WTC11 (cell line): Measurements from ENCODE around the gene LRRC28. TPM values are rescaled to one million over a fixed set of nuclear protein-coding genes. Genes with fewer than 3 reads are reported as not detected.

ENCODE experiments used
- ATAC-seq: fragments of 200-7000 bp; cut with Tn5 transposase; 2 replicates; pipeline ENCODE4 v1.10.0; 2021; ENCODE audit warnings: mild to moderate bottlenecking, moderate library complexity
- CTCF ChIA-PET: fragments of 300-600 bp; sonication (Branson Sonifier 250); formaldehyde crosslinking; loops from one replicate; lab custom pipeline; 2021; ENCODE audit warnings: antibody characterized with exemption; lab: Charles Lee
- POLR2A ChIA-PET: fragments of 350-600 bp; sonication (Branson Sonifier 250); formaldehyde crosslinking; loops from one replicate; lab custom pipeline; 2021; ENCODE audit warnings: antibody characterized with exemption; lab: Charles Lee
- DNase-seq: peaks from one replicate; pipeline ENCODE4 v3.0.0; 2021; ENCODE audit warnings: low spot score
- H3K27ac Mint-ChIP-seq: 2 replicates; pipeline ENCODE4 v1.8.0; 2021; ENCODE audit warnings: mixed read lengths
- H3K27me3 Mint-ChIP-seq: 2 replicates; pipeline ENCODE4 v1.8.0; 2021; ENCODE audit warnings: low read depth, mild to moderate bottlenecking, moderate library complexity, mixed read lengths
- H3K36me3 Mint-ChIP-seq: 2 replicates; pipeline ENCODE4 v1.8.0; 2021; ENCODE audit warnings: mixed read lengths
- H3K4me1 Mint-ChIP-seq: 2 replicates; pipeline ENCODE4 v1.8.0; 2022; ENCODE audit warnings: mixed read lengths
- H3K4me3 Mint-ChIP-seq: 2 replicates; pipeline ENCODE4 v1.8.0; 2021; ENCODE audit warnings: mild to moderate bottlenecking, moderate library complexity, mixed read lengths
- H3K9me3 Mint-ChIP-seq: 2 replicates; pipeline ENCODE4 v1.8.0; 2021; ENCODE audit warnings: mixed read lengths
- CREM ChIP-seq: sonication (generic); formaldehyde crosslinking; IDR thresholded peaks from 2 replicates; pipeline ENCODE4 v1.8.1; 2022; ENCODE audit warnings: mild to moderate bottlenecking, missing genetic modification reagents, moderate library complexity
- RELA ChIP-seq: sonication (generic); formaldehyde crosslinking; IDR thresholded peaks from 2 replicates; pipeline ENCODE4 v1.8.1; 2022; ENCODE audit warnings: missing genetic modification reagents, mild to moderate bottlenecking, borderline replicate concordance
- RORB ChIP-seq: fragments of 250-450 bp; sonication (Bioruptor Pico); IDR thresholded peaks from 2 replicates; pipeline ENCODE4 v1.9.0; 2021; ENCODE audit warnings: mild to moderate bottlenecking
- SOX15 ChIP-seq: fragments of 250-450 bp; sonication (Bioruptor Pico); IDR thresholded peaks from 2 replicates; pipeline ENCODE4 v1.9.0; 2021; ENCODE audit warnings: mild to moderate bottlenecking
- ZNF219 ChIP-seq: sonication (generic); formaldehyde crosslinking; IDR thresholded peaks from 2 replicates; pipeline ENCODE4 v1.8.0; 2023; ENCODE audit warnings: missing genetic modification reagents, mild to moderate bottlenecking, borderline replicate concordance
- total RNA-seq: library from RNA; stranded (reverse); gene quantifications from 3 replicates; pipeline ENCODE4 v1.2.3, GENCODE V29; 2021
- TF ChIP-seq, protein P1 (sequence below): fragments of 200-600 bp; IDR thresholded peaks from 2 replicates; pipeline ENCODE4 v1.8.0; 2022; ENCODE audit warnings: antibody characterized with exemption
- TF ChIP-seq, protein P2 (sequence below): fragments of 250-450 bp; sonication (Bioruptor Pico); IDR thresholded peaks from 2 replicates; pipeline ENCODE4 v2.1.2; 2022; ENCODE audit warnings: mild to moderate bottlenecking, moderate library complexity
- TF ChIP-seq, protein P3 (sequence below): sonication (generic); formaldehyde crosslinking; IDR thresholded peaks from 2 replicates; pipeline ENCODE4 v1.8.0; 2022; ENCODE audit warnings: mild to moderate bottlenecking, missing genetic modification reagents
- TF ChIP-seq, protein P4 (sequence below): fragments of 250-450 bp; sonication (Bioruptor Pico); IDR thresholded peaks from 2 replicates; pipeline ENCODE4 v1.8.0; 2021; ENCODE audit warnings: mild to moderate bottlenecking
- TF ChIP-seq, protein P5 (sequence below): sonication (generic); formaldehyde crosslinking; IDR thresholded peaks from 2 replicates; pipeline ENCODE4 v1.8.0; 2022; ENCODE audit warnings: missing genetic modification reagents

LRRC28 gene
- total RNA-seq, 1 experiment from 2014 or later, result 18.4 TPM

DNA sequence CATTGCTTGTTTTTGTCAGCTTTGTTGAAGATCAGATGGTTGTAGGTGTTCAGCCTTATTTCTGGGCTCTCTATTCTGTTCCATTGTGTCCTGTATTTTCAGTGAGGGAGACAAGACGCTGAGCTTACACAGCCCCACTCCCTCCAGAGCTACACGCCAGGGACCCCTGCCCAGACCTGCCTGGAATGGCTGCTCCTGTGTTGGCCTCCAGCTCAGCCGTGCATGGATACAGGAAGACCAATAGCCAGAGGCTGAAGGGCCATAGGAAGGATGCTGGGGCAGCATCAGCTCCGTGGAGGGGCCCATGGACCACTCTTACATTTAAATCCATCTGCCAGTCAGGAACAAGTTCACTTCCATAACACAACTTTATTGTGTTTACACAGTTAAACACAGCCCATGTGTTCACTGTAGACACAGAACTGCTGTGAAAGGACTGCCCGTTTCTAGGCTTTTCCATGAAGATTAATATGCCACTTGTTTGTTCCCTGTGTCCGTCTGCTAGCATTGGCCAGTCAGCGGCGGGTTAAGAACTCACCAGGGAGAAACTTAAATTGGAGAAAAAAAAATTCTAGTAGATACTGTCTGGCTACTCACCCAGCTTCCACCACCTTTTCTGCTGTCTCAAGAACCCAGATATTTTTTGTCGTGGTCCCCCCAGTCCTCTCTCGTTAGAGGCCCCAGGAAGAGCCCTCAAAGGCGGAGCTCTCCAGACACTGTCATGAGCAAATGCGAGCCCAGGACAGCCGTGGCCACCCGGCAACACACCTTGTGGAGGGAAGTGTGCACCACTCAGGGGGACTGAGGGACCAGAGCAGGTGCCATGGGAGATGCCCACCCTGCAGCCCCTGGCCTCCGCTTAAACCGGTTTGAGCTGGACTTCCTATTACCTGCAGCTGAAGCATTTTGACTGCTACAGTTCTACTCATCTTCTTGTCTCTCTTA is 172.2 kb downstream of the LRRC28 start:
- TF ChIP-seq ZNF219 (CRISPR knock-in tag) (no peak), RORB (CRISPR knock-in tag) (no peak), SOX15 (no peak)
- TF ChIP-seq, protein P1, sequence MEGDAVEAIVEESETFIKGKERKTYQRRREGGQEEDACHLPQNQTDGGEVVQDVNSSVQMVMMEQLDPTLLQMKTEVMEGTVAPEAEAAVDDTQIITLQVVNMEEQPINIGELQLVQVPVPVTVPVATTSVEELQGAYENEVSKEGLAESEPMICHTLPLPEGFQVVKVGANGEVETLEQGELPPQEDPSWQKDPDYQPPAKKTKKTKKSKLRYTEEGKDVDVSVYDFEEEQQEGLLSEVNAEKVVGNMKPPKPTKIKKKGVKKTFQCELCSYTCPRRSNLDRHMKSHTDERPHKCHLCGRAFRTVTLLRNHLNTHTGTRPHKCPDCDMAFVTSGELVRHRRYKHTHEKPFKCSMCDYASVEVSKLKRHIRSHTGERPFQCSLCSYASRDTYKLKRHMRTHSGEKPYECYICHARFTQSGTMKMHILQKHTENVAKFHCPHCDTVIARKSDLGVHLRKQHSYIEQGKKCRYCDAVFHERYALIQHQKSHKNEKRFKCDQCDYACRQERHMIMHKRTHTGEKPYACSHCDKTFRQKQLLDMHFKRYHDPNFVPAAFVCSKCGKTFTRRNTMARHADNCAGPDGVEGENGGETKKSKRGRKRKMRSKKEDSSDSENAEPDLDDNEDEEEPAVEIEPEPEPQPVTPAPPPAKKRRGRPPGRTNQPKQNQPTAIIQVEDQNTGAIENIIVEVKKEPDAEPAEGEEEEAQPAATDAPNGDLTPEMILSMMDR, result no peak
- peaks cover 12% of the 10 kb centered on the region for H3K9me3 Mint-ChIP-seq
- H3K27me3 Mint-ChIP-seq, result peaks cover 2% of the 10 kb centered on the region; the same call in 1 of the 2 replicates
- DNase-seq (no peak), ATAC-seq (no peak)
- no peak overlapping the region for H3K27ac Mint-ChIP-seq
- H3K36me3 Mint-ChIP-seq, result no peaks in the 10 kb centered on the region
- CTCF ChIA-PET, result interaction anchor here (1.8 kb wide), 1 partner anchor 281 kb away, joined by 6 read pairs; no protein-coding TSS in a partner anchor
- no peak overlapping the region for H3K4me3 Mint-ChIP-seq
- POLR2A ChIA-PET, result no interaction called here
- H3K4me1 Mint-ChIP-seq, result peaks cover 11% of the 10 kb centered on the region; the same call in 1 of the 2 replicates

DNA sequence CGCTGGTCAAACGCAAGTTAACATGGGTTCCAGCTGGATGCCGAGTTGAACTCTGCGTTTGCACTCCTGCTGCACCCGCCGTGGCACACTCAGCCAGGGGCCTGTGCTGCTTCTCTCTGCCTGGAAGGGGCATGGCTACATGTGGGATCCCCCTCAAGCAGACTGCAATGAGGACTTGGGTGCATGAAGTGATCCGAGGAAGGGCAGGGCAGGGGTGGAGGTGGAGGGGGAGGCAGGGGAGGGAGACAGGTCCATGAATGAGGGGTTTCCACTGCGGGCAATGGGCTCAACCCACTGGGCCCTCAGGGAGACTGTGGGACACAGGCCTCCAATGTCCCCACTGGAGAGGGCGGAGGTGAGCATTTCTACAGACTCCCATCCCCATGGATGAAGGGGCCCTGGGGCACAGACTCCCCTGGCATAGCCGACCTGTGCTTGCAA is 172.9 kb downstream of the LRRC28 start:
- POLR2A ChIA-PET, result no interaction called here
- H3K4me3 Mint-ChIP-seq, result no peak overlapping the region
- TF ChIP-seq, protein P2, sequence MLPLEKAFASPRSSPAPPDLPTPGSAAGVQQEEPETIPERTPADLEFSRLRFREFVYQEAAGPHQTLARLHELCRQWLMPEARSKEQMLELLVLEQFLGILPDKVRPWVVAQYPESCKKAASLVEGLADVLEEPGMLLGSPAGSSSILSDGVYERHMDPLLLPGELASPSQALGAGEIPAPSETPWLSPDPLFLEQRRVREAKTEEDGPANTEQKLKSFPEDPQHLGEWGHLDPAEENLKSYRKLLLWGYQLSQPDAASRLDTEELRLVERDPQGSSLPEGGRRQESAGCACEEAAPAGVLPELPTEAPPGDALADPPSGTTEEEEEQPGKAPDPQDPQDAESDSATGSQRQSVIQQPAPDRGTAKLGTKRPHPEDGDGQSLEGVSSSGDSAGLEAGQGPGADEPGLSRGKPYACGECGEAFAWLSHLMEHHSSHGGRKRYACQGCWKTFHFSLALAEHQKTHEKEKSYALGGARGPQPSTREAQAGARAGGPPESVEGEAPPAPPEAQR, result no peak
- TF ChIP-seq, protein P3, sequence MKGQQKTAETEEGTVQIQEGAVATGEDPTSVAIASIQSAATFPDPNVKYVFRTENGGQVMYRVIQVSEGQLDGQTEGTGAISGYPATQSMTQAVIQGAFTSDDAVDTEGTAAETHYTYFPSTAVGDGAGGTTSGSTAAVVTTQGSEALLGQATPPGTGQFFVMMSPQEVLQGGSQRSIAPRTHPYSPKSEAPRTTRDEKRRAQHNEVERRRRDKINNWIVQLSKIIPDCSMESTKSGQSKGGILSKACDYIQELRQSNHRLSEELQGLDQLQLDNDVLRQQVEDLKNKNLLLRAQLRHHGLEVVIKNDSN, result no peak
- no peak for TF ChIP-seq CREM (CRISPR knock-in tag)
- TF ChIP-seq, protein P4, sequence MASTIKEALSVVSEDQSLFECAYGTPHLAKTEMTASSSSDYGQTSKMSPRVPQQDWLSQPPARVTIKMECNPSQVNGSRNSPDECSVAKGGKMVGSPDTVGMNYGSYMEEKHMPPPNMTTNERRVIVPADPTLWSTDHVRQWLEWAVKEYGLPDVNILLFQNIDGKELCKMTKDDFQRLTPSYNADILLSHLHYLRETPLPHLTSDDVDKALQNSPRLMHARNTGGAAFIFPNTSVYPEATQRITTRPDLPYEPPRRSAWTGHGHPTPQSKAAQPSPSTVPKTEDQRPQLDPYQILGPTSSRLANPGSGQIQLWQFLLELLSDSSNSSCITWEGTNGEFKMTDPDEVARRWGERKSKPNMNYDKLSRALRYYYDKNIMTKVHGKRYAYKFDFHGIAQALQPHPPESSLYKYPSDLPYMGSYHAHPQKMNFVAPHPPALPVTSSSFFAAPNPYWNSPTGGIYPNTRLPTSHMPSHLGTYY, result no peak
- TF ChIP-seq ZNF219 (CRISPR knock-in tag), result no peak
- TF ChIP-seq, protein P5, sequence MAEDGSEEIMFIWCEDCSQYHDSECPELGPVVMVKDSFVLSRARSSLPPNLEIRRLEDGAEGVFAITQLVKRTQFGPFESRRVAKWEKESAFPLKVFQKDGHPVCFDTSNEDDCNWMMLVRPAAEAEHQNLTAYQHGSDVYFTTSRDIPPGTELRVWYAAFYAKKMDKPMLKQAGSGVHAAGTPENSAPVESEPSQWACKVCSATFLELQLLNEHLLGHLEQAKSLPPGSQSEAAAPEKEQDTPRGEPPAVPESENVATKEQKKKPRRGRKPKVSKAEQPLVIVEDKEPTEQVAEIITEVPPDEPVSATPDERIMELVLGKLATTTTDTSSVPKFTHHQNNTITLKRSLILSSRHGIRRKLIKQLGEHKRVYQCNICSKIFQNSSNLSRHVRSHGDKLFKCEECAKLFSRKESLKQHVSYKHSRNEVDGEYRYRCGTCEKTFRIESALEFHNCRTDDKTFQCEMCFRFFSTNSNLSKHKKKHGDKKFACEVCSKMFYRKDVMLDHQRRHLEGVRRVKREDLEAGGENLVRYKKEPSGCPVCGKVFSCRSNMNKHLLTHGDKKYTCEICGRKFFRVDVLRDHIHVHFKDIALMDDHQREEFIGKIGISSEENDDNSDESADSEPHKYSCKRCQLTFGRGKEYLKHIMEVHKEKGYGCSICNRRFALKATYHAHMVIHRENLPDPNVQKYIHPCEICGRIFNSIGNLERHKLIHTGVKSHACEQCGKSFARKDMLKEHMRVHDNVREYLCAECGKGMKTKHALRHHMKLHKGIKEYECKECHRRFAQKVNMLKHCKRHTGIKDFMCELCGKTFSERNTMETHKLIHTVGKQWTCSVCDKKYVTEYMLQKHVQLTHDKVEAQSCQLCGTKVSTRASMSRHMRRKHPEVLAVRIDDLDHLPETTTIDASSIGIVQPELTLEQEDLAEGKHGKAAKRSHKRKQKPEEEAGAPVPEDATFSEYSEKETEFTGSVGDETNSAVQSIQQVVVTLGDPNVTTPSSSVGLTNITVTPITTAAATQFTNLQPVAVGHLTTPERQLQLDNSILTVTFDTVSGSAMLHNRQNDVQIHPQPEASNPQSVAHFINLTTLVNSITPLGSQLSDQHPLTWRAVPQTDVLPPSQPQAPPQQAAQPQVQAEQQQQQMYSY (CRISPR knock-in tag), result no peak
- TF ChIP-seq RELA (CRISPR knock-in tag), result no peak
- TF ChIP-seq, all 79 proteins: peak for 0
- ATAC-seq (no peak), DNase-seq (no peak)
- CTCF ChIA-PET, result interaction anchor here (1.8 kb wide), 1 partner anchor 280 kb away, joined by 6 read pairs; no protein-coding TSS in a partner anchor
- H3K4me1 Mint-ChIP-seq, result peaks cover 11% of the 10 kb centered on the region; the same call in 1 of the 2 replicates
- peaks cover 7% of the 10 kb centered on the region for H3K9me3 Mint-ChIP-seq
- H3K27me3 Mint-ChIP-seq, result peaks cover 2% of the 10 kb centered on the region; the same call in 1 of the 2 replicates
- no peaks in the 10 kb centered on the region for H3K36me3 Mint-ChIP-seq
- H3K27ac Mint-ChIP-seq, result no peak overlapping the region
